ENCODE results near the gene MGAT3.

MGAT3 gene

GRCh38 chr22:39435616-39436015 is 21.2 kb upstream of the MGAT3 start:
- peaks cover 29% of the 10 kb centered on the region for H3K4me1 Mint-ChIP-seq
- no peak overlapping the region for H3K4me3 Mint-ChIP-seq
- H3K9me3 Mint-ChIP-seq, result no peaks in the 10 kb centered on the region
- ATAC-seq (no peak), DNase-seq (no peak)
- H3K27me3 Mint-ChIP-seq, result peaks cover 16% of the 10 kb centered on the region
- peak overlapping the region in 1 of 2 donors; percentile 78 for H3K27ac Mint-ChIP-seq

DNA sequence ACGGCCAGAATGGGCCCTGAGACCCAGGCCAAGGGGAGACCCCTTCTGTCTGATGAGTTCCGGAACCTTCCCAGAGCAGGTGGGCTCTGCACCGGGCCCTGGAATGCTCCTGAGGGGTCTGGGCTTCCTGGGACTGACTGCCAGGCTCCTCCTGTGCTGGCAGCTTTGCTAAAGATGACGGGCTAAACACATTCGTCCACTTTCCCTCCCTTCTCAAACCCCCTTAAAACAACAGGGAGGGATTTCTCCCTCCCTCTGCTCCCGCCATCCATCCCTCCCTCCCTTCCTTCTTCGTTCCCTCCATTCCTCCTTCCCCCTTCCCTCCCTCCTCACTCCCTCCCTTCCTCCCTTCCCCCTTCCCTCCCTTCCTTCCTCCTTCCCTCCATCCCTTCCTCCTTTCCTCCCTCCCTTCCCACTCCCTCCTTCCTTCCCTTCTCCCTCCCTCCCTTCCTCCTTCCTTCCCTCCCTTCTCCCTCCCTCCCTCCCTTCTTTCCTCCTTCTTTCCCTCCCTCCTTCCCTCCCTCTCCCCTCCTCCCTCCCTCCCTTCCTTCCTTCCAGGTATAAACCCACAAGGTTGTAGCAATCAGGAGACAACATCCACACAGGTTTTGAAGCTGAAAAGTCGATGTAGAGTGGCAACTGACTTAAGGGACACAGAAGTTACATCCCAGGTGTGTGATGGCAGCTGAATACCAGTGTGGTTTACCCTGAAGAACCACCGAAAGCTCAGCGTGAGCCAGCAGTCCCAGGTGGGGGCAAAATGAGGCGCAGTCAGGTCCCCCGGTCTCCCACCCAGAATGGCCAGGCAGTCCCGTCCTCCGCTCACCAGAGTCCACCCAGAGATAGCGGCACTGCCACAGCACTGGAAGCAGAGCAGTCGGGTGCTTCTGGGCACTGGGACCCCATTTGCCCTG is 18.8 kb upstream of the MGAT3 start:
- H3K4me1 Mint-ChIP-seq, result peaks cover 29% of the 10 kb centered on the region
- peak overlapping the region in 1 of 2 donors; percentile 21 for H3K4me3 Mint-ChIP-seq
- H3K27ac Mint-ChIP-seq, result peak overlapping the region in 1 of 2 donors; percentile 63
- peaks cover 16% of the 10 kb centered on the region for H3K27me3 Mint-ChIP-seq
- ATAC-seq (no peak), DNase-seq (no peak)
- H3K9me3 Mint-ChIP-seq, result no peaks in the 10 kb centered on the region

- Mint-ChIP-seq H3K27me3 (peaks cover 16% of the 10 kb centered on the region), H3K4me3 (no peak overlapping the region), H3K9me3 (no peaks in the 10 kb centered on the region), H3K4me1 (peaks cover 29% of the 10 kb centered on the region), H3K27ac (peak overlapping the region; percentile 36 to 78)
- ATAC-seq (no peak), DNase-seq (no peak)
Observed at GRCh38 chr22:39439170-39439569, 17.6 kb upstream of the MGAT3 start.

DNA sequence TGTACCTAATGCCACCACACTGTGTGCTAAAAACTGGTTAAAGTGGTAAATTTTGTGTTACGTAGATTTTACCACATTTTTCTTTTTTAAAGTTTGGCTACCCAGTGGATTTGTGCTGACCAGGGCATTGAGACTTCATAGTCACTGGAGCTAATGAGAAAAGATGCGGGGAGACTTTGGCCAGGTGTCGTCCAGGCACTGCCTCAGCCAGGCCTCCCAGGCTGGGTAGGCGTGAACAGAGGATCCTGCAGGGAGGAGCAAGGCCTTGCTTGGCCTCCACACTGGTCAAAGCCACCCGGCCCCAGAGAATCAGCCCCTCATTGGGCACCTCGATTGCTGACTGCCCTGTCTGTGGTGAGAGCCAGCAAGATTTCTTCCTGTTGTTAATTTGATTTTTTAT is 13.4 kb upstream of the MGAT3 start:
- H3K27me3 Mint-ChIP-seq, result peaks cover 14% of the 10 kb centered on the region
- no peak for DNase-seq
- H3K4me3 Mint-ChIP-seq, result no peak overlapping the region
- no peak for ATAC-seq
- no peaks in the 10 kb centered on the region for H3K9me3 Mint-ChIP-seq
- H3K4me1 Mint-ChIP-seq, result peaks cover 36% of the 10 kb centered on the region
- no peak overlapping the region for H3K27ac Mint-ChIP-seq

- no peak for ATAC-seq
- Mint-ChIP-seq H3K27ac (peak overlapping the region in 1 of 2 donors; percentile 85), H3K4me1 (peaks cover 32% of the 10 kb centered on the region), H3K9me3 (no peaks in the 10 kb centered on the region), H3K27me3 (peaks cover 4% of the 10 kb centered on the region), H3K4me3 (no peak overlapping the region)
- no peak for DNase-seq
Observed at GRCh38 chr22:39444247-39444800, 12.5 kb upstream of the MGAT3 start.

GRCh38 chr22:39444937-39445465 is 11.8 kb upstream of the MGAT3 start:
- DNase-seq (no peak), ATAC-seq (no peak)
- H3K27me3 Mint-ChIP-seq, result no peaks in the 10 kb centered on the region
- H3K27ac Mint-ChIP-seq, result peak overlapping the region in 1 of 2 donors; percentile 85
- H3K9me3 Mint-ChIP-seq, result no peaks in the 10 kb centered on the region
- H3K4me1 Mint-ChIP-seq, result peaks cover 36% of the 10 kb centered on the region
- H3K4me3 Mint-ChIP-seq, result no peak overlapping the region

DNA sequence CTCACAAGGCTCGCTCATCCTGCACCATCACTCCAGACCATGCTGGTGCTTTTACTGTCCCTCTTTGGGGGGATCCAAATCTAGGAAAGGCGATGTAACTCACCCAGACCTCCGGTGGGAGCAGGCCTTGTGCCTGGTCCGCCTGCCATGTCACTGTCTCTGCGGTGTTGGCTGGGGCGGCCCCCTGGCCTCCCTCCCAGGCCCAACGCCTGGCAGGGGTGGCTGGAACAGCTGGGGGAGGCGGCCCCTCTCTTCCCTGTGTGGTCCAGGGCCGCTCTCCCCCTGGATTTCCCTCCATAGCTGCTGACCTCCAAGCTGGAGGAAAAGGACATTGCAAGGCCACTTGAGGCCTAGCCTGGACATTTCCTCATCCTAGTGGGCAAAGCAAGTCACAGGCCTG is 11.1 kb upstream of the MGAT3 start:
- no peak for ATAC-seq

GRCh38 chr22:39446239-39446721 is 10.5 kb upstream of the MGAT3 start:
- peak; percentile 42 for ATAC-seq

More for the DNA sequence above, 11.1 kb upstream of the MGAT3 start:
- Mint-ChIP-seq H3K4me1 (peaks cover 40% of the 10 kb centered on the region), H3K9me3 (no peaks in the 10 kb centered on the region), H3K27ac (no peak overlapping the region), H3K4me3 (no peak overlapping the region), H3K27me3 (no peaks in the 10 kb centered on the region)
- no peak for DNase-seq

DNA sequence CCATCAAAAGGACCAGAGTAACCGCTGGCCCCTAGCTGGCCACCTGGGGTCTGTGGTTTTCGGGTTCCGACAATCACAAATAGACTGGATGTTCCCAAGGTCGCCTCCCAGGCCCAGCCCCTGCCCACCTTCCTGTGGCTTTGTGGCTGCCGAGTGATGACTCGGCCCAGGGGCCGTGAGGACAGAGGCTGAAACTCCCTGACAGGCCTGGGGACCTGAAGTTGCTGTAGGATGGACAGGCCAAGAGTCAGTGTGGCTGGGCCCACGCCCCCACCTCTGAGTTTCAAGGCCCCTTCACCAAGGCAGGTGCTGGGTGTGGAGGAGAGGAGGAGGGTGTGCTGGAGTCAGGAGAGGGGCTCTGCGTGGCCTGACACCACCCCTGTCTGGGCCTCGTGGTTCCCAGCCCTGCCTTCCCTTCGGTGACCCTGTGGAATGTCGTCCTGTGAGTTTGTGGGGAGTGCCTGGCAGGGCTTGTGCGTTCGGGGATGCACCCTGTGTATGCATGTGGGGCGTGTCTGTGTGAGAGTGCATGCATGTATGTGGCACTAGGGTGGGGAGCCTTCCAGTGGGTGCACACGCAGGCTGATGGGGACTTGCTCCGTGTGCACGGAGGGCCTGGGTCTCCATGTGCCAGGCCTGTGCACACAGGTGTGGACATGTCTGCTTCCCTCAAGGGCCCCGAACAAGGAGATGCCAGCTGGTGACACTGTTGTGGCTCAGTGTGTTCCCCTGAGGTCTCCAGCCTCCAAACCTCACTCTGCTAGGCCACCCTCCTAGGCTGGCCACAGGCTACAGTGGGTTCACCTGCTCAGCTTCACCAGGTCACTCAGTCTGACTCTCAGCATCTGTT is 8.4 kb upstream of the MGAT3 start:
- ATAC-seq, result no peak
- peaks cover 56% of the 10 kb centered on the region for H3K4me1 Mint-ChIP-seq
- H3K27me3 Mint-ChIP-seq, result no peaks in the 10 kb centered on the region
- H3K27ac Mint-ChIP-seq, result peak overlapping the region in 1 of 2 donors; percentile 74
- no peak for DNase-seq
- no peaks in the 10 kb centered on the region for H3K9me3 Mint-ChIP-seq
- peak overlapping the region in 1 of 2 donors; percentile 17 for H3K4me3 Mint-ChIP-seq

More at GRCh38 chr22:39446239-39446721, 10.5 kb upstream of the MGAT3 start:
- peak in 1 of 2 donors; percentile 23 for DNase-seq
- Mint-ChIP-seq H3K27me3 (no peaks in the 10 kb centered on the region), H3K27ac (peak overlapping the region in 1 of 2 donors; percentile 92), H3K4me1 (peaks cover 46% of the 10 kb centered on the region), H3K4me3 (peak overlapping the region in 1 of 2 donors; percentile 84), H3K9me3 (no peaks in the 10 kb centered on the region)

DNA sequence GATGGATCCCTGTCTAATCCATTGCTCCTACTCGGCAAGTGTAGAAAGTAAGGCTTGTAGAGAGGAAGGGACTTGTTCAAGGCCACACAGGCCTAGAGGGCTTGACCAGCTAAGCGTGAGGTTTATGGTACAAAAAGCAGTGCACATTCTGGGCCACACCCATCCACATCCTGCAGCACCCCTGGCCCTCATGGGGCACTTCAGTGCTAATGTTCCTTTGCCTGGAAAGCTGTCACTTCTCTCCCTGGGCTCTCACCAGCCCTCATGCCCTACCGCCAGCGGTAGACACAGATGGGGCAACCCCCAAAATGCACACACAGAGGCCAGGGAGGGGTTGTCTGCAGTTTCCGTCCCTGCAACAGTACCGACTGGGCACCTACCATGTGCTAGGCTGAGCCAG is 7.1 kb upstream of the MGAT3 start:
- no peak for ATAC-seq
- H3K27me3 Mint-ChIP-seq, result peaks cover 10% of the 10 kb centered on the region
- DNase-seq, result no peak
- no peaks in the 10 kb centered on the region for H3K9me3 Mint-ChIP-seq
- H3K27ac Mint-ChIP-seq, result peak overlapping the region in 1 of 2 donors; percentile 74
- peaks cover 65% of the 10 kb centered on the region for H3K4me1 Mint-ChIP-seq
- no peak overlapping the region for H3K4me3 Mint-ChIP-seq

DNA sequence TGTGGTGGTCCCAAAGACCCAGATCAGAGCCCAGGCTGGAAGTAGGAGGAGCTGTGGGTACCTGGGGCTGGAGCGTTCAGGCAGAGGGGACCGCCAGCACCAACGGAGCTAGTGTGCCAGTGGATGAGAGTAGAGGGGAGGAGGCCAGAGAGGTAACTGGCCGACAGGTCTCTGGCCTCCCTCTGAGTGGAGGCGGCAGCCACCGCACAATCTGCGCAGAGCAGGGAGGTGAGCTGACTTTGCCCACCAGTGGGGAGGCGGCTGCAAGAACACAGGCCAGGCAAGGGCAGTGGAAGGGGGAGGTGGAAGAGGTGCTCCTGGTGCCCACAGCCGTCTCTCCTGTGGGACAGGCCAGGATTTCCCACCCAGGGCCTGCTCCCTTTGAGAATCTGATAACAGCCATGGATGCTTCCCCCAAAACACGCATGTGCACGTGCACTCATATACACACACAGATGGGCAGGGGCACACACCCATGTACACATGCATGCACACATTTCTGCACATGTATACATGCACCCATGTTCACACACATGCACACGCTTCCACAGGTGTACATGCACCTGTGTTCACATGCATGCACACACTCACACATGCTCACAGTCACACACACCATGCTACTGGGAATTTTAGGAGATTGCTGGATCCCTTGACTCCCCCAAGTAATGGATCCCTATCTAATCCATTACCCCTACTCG is 6.4 kb upstream of the MGAT3 start:
- no peak for ATAC-seq
- no peak for DNase-seq
- Mint-ChIP-seq H3K27ac (no peak overlapping the region), H3K4me1 (peaks cover 66% of the 10 kb centered on the region), H3K4me3 (no peak overlapping the region), H3K9me3 (peaks cover 0 to 1% of the 10 kb centered on the region in 2 donors), H3K27me3 (peaks cover 17% of the 10 kb centered on the region)

GRCh38 chr22:39452740-39453040 is 4.1 kb upstream of the MGAT3 start:
- no peak overlapping the region for H3K27ac Mint-ChIP-seq
- DNase-seq (no peak), ATAC-seq (no peak)
- H3K4me1 Mint-ChIP-seq, result peaks cover 61% of the 10 kb centered on the region
- H3K4me3 Mint-ChIP-seq, result no peak overlapping the region
- peaks cover 29% of the 10 kb centered on the region for H3K27me3 Mint-ChIP-seq
- H3K9me3 Mint-ChIP-seq, result peaks cover 0 to 10% of the 10 kb centered on the region in 2 donors

GRCh38 chr22:39453765-39454378 is 2.9 kb upstream of the MGAT3 start:
- H3K4me1 Mint-ChIP-seq, result peaks cover 62% of the 10 kb centered on the region
- peaks cover 0 to 10% of the 10 kb centered on the region in 2 donors for H3K9me3 Mint-ChIP-seq
- DNase-seq (no peak), ATAC-seq (no peak)
- H3K4me3 Mint-ChIP-seq, result no peak overlapping the region
- peaks cover 40% of the 10 kb centered on the region for H3K27me3 Mint-ChIP-seq
- H3K27ac Mint-ChIP-seq, result peak overlapping the region in 1 of 2 donors; percentile 74

DNA sequence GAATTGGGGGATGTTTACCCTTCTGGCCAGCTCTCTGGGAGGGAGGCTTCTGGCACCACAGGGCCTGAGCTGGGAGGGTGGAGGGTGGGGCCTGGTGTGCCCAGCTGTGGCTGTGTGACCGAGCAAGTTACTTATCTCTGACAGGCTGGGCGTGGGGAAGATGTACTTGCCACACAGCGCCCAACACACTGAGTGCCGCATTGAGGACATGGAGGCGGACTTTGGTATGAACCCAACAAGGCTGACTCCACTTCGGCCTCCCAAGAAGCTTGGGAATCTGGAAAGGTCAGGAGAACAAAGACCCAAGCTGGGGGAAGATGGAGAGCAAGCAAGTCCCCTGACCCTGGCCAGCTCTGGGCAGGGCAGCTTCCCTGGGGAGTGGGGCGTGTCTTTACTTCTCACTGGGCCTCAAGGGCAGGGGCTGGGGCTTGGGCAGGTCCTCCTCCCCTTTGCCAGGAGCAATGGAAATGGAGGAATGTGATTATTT is 2.4 kb upstream of the MGAT3 start:
- H3K9me3 Mint-ChIP-seq, result peaks cover 0 to 10% of the 10 kb centered on the region in 2 donors
- no peak for DNase-seq
- peak overlapping the region in 1 of 2 donors; percentile 74 for H3K27ac Mint-ChIP-seq
- no peak for ATAC-seq
- peaks cover 57% of the 10 kb centered on the region for H3K4me1 Mint-ChIP-seq
- H3K4me3 Mint-ChIP-seq, result no peak overlapping the region
- H3K27me3 Mint-ChIP-seq, result peaks cover 46% of the 10 kb centered on the region
